Sigmoid colon (tissue), 7 donors: ENCODE data around the gene HAO1. TPM values are rescaled to one million over a fixed set of nuclear protein-coding genes. Genes with fewer than 3 reads are reported as not detected.

Experiments used
- DNase-seq: peaks from one replicate; pipeline ENCODE4 v3.0.0-alpha.2; 2019
- H3K27ac ChIP-seq, 4 donors: fragments of 200-600 bp; sonication (generic); one replicate each; pipeline ENCODE4 v1.5.1; 2016 to 2019; ENCODE audit warnings: mild to moderate bottlenecking in 1 of 4
- H3K27me3 ChIP-seq, 3 donors: fragments of 200-600 bp; sonication (generic); one replicate each; pipeline ENCODE4 v1.5.1; 2019; ENCODE audit warnings: mild to moderate bottlenecking in 1 of 3
- H3K36me3 ChIP-seq, 4 donors: fragments of 200-600 bp; sonication (generic); one replicate each; pipeline ENCODE4 v1.5.1; 2016 to 2019
- H3K4me1 ChIP-seq, 4 donors: fragments of 200-600 bp; sonication (generic); one replicate each; pipeline ENCODE4 v1.5.1; 2017 to 2019
- H3K4me3 ChIP-seq, 4 donors: fragments of 200-600 bp; sonication (generic); one replicate each; pipeline ENCODE4 v1.5.1; 2017 to 2019; ENCODE audit warnings: mild to moderate bottlenecking in 2 of 4, moderate library complexity in 1 of 4
- H3K9me3 ChIP-seq, 4 donors: fragments of 200-600 bp in 3 of 4; sonication (generic) in 3 of 4; one replicate each; pipeline versions ENCODE4 v1.5.1 to v1.6.1; 2013 to 2019
- EP300 ChIP-seq, 4 donors: sonication (generic); formaldehyde crosslinking; IDR thresholded peaks; one replicate each; pipeline ENCODE4 v1.6.1; 2017; ENCODE audit warnings: antibody characterized with exemption in 4 of 4
- POLR2A ChIP-seq, 2 donors: fragments of 450-650 bp; IDR thresholded peaks; one replicate each; pipeline ENCODE4 v1.6.1; 2016; ENCODE audit warnings: antibody characterized with exemption in 2 of 2, mild to moderate bottlenecking in 2 of 2, moderate library complexity in 2 of 2
- POLR2AphosphoS5 ChIP-seq, 4 donors: sonication (generic); formaldehyde crosslinking; IDR thresholded peaks; one replicate each; pipeline ENCODE4 v1.6.1; 2017; ENCODE audit warnings: antibody characterized with exemption in 4 of 4
- WGBS, 2 donors: extraction: QIAGEN DNeasy Blood & Tissue Kit; methylation state at CpG; one replicate each; pipeline ENCODE4 v1.1.7; 2013; 5-methylcytosine and 5-hydroxymethylcytosine counted together
- intact Hi-C: fragments of 100-400 bp; cut with DNase I; formaldehyde crosslinking; loops from one replicate; pipeline ENCODE4 v1.15.1; 2023
- polyA plus RNA-seq, 3 donors: library from polyadenylated mRNA; stranded (reverse); fragments of 200-250 nt; gene quantifications; one replicate each; pipeline ENCODE4 v1.2.3, GENCODE V29; 2013
- total RNA-seq, 4 donors: library from RNA; depleted of rRNA; stranded (reverse); fragments of >200 nt; gene quantifications; one replicate each; pipeline ENCODE4 v1.1.0, GENCODE V29; 2016
- TF ChIP-seq, protein P1 (sequence below), 4 experiments: fragments of 450-650 bp in 3 of 4; fragments of 200-600 bp in 1 of 4; IDR thresholded peaks; one replicate each; pipeline ENCODE4 v1.5.1; 2016 to 2019; ENCODE audit warnings: antibody characterized with exemption in 4 of 4, mild to moderate bottlenecking in 3 of 4, moderate library complexity in 2 of 4
- donor health status: healthy with polysubstance abuse.
- donor health status: Bipolar disorder and iron deficiency.
- donor health status: healthy.

The HAO1 gene
- total and polyA plus RNA-seq, 7 donors = not detected

DNA sequence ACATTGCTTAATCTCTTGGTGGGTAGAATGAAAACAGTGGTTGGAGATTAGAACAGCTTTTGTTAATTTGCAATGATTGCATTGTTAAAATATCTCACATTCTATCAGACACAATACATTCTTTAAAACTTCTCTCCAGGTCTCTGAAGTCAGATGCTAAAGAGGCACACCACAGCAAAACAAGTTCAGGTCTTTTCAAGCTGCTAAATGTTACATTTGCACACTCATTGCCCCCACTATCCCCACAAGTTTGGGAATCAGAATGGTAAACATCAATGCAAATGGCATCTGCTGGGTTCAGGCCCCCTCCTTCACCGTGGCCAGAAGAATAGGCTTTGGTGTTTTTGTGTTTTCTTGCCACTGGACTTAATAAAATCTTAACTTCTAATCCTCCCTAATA lies 10.1 kb upstream of the HAO1 start:
- Histone ChIP-seq H3K27ac (no peak overlapping the region), H3K4me3 (no peak overlapping the region), H3K9me3 (peaks cover 0 to 3% (median 0%) of the 10 kb centered on the region in 4 donors), H3K4me1 (peaks cover 0 to 7% (median 3%) of the 10 kb centered on the region in 4 donors), H3K27me3 (no peaks in the 10 kb centered on the region), H3K36me3 (no peaks in the 10 kb centered on the region)
- DNase-seq = no peak
- intact Hi-C loops = no loop called here
- TF ChIP-seq, protein P1, sequence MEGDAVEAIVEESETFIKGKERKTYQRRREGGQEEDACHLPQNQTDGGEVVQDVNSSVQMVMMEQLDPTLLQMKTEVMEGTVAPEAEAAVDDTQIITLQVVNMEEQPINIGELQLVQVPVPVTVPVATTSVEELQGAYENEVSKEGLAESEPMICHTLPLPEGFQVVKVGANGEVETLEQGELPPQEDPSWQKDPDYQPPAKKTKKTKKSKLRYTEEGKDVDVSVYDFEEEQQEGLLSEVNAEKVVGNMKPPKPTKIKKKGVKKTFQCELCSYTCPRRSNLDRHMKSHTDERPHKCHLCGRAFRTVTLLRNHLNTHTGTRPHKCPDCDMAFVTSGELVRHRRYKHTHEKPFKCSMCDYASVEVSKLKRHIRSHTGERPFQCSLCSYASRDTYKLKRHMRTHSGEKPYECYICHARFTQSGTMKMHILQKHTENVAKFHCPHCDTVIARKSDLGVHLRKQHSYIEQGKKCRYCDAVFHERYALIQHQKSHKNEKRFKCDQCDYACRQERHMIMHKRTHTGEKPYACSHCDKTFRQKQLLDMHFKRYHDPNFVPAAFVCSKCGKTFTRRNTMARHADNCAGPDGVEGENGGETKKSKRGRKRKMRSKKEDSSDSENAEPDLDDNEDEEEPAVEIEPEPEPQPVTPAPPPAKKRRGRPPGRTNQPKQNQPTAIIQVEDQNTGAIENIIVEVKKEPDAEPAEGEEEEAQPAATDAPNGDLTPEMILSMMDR (IDR thresholded peaks at IDR 0.05) = no peak
- TF ChIP-seq EP300 (IDR thresholded peaks at IDR 0.05) (no peak), POLR2AphosphoS5 (IDR thresholded peaks at IDR 0.05) (no peak), POLR2A (IDR thresholded peaks at IDR 0.05) (no peak)
- WGBS, 2 donors = 68 to 80% methylated on average over 1 of the region's 1 CpG

GRCh38 chr20:7943891-7944290 lies 3.6 kb upstream of the HAO1 start:
- no peaks in the 10 kb centered on the region for H3K9me3 ChIP-seq
- H3K27ac ChIP-seq = no peak overlapping the region
- no peak for DNase-seq
- WGBS, 2 donors = 23 to 36% methylated on average over 2 of the region's 2 CpGs
- no peak overlapping the region for H3K4me3 ChIP-seq
- H3K36me3 ChIP-seq = no peaks in the 10 kb centered on the region
- no peaks in the 10 kb centered on the region for H3K27me3 ChIP-seq
- peaks cover 0 to 12% (median 3%) of the 10 kb centered on the region in 4 donors for H3K4me1 ChIP-seq
- no peak for TF ChIP-seq POLR2A (IDR thresholded peaks at IDR 0.05)
- TF ChIP-seq EP300 (IDR thresholded peaks at IDR 0.05) = no peak
- no peak for TF ChIP-seq POLR2AphosphoS5 (IDR thresholded peaks at IDR 0.05)
- TF ChIP-seq, protein P1 (IDR thresholded peaks at IDR 0.05) = no peak
- intact Hi-C loops = no loop called here

- TF ChIP-seq, protein P1 (IDR thresholded peaks at IDR 0.05) = no peak
- TF ChIP-seq POLR2A (IDR thresholded peaks at IDR 0.05) (no peak), POLR2AphosphoS5 (IDR thresholded peaks at IDR 0.05) (no peak), EP300 (IDR thresholded peaks at IDR 0.05) (no peak)
- WGBS, 2 donors = 75 to 85% methylated on average over 4 of the region's 4 CpGs
- H3K4me3 ChIP-seq = no peak overlapping the region
- H3K36me3 ChIP-seq = no peaks in the 10 kb centered on the region
- intact Hi-C loops = loop anchor here (5.0 to 10.0 kb wide), 2 partner anchors 43 to 75 kb away; partner anchors contain the start of gene TMX4
- no peak overlapping the region for H3K27ac ChIP-seq
- H3K4me1 ChIP-seq = peaks cover 0 to 8% (median 3%) of the 10 kb centered on the region in 4 donors
- H3K9me3 ChIP-seq = no peaks in the 10 kb centered on the region
- no peaks in the 10 kb centered on the region for H3K27me3 ChIP-seq
- DNase-seq = no peak
These were observed 595 bp downstream of the HAO1 start for GRCh38 chr20:7939663-7940062.

DNA sequence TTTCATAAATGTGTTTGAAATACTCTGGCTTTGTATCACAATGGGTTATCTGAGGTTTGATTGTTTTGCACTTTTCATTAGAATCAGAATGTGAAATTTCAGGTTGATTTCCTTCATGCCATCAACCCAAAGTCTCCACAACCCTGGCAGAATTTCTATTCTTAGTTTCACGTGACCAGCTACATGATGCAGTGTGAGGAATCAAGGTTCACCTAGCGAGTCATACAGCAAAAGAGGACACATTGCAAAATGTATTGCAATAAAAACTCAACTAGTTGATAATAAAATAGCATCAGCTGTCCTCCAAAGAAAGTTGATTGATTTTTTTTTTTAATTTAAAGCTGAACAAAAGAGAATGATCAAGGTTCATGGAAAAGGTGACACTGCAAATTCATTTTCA lies 2.2 kb downstream of the HAO1 start:
- 35 to 80% methylated on average over 2 of the region's 2 CpGs for WGBS, 2 donors
- H3K4me1 ChIP-seq = peaks cover 0 to 8% (median 3%) of the 10 kb centered on the region in 4 donors
- H3K9me3 ChIP-seq = no peaks in the 10 kb centered on the region
- intact Hi-C loops = loop anchor here (5.0 to 10.0 kb wide), 2 partner anchors 44 to 77 kb away; partner anchors contain the start of gene TMX4
- H3K27ac ChIP-seq = no peak overlapping the region
- no peaks in the 10 kb centered on the region for H3K36me3 ChIP-seq
- no peaks in the 10 kb centered on the region for H3K27me3 ChIP-seq
- H3K4me3 ChIP-seq = no peak overlapping the region
- TF ChIP-seq POLR2AphosphoS5 (IDR thresholded peaks at IDR 0.05) (no peak), POLR2A (IDR thresholded peaks at IDR 0.05) (no peak), EP300 (IDR thresholded peaks at IDR 0.05) (no peak)
- TF ChIP-seq, protein P1 (IDR thresholded peaks at IDR 0.05) = no peak
- no peak for DNase-seq

DNA sequence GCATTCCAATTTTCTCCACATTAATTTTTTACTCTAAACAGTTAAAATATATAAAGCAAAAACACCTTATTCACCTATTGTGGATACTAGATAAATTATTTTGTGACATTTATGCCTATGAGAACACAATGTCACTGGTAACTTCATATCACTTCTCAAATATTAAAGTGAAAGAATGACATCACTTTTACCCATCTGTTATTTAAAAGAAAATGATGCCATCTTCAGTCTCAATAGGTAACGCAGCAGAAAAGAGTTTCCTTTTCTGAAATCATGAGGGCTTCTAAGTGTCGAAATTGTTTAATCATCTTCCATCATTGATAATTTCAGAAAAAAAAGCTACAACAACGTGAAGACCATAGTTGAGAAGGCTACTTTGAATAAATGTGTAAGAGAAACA lies 2.9 kb downstream of the HAO1 start:
- peaks cover 0 to 8% (median 3%) of the 10 kb centered on the region in 4 donors for H3K4me1 ChIP-seq
- H3K4me3 ChIP-seq = no peak overlapping the region
- H3K36me3 ChIP-seq = no peaks in the 10 kb centered on the region
- intact Hi-C loops = loop anchor here (2.0 to 10.0 kb wide), 3 partner anchors 45 to 783 kb away; partner anchors contain the start of gene TMX4
- WGBS, 2 donors = 84 to 88% methylated on average over 3 of the region's 3 CpGs
- TF ChIP-seq EP300 (IDR thresholded peaks at IDR 0.05) (no peak), POLR2AphosphoS5 (IDR thresholded peaks at IDR 0.05) (no peak), POLR2A (IDR thresholded peaks at IDR 0.05) (no peak)
- TF ChIP-seq, protein P1 (IDR thresholded peaks at IDR 0.05) = no peak
- H3K27me3 ChIP-seq = no peaks in the 10 kb centered on the region
- H3K9me3 ChIP-seq = no peaks in the 10 kb centered on the region
- DNase-seq = no peak
- no peak overlapping the region for H3K27ac ChIP-seq
